Activated naive CD8-positive, alpha-beta T cell treated with anti-CD3 and anti-CD28 coated beads for 36 hours (primary cell): Measurements from ENCODE around the gene NOL6. TPM values are rescaled to one million over a fixed set of nuclear protein-coding genes. Genes with fewer than 3 reads are reported as not detected.
"Not testable (repeated sequence)": the region's sequence is repeated elsewhere in the genome, so short reads cannot be mapped to it uniquely, and the experiment has no call there.

Source experiments
- DNase-seq: peaks from one replicate; pipeline ENCODE4 v3.0.0; 2021
- H3K27ac Mint-ChIP-seq: one replicate; pipeline ENCODE4 v1.8.0; 2022; ENCODE audit warnings: mild to moderate bottlenecking, moderate library complexity, mixed read lengths
- H3K27me3 Mint-ChIP-seq: one replicate; pipeline ENCODE4 v1.8.0; 2022; ENCODE audit warnings: mild to moderate bottlenecking, mixed read lengths
- H3K36me3 Mint-ChIP-seq: one replicate; pipeline ENCODE4 v1.8.0; 2021; ENCODE audit warnings: mild to moderate bottlenecking, mixed read lengths
- H3K4me1 Mint-ChIP-seq: one replicate; pipeline ENCODE4 v1.8.0; 2021; ENCODE audit warnings: mixed read lengths
- H3K4me3 Mint-ChIP-seq: one replicate; pipeline ENCODE4 v1.8.0; 2022; ENCODE audit warnings: mild to moderate bottlenecking, moderate library complexity, mixed read lengths
- H3K9me3 Mint-ChIP-seq: one replicate; pipeline ENCODE4 v1.8.0; 2022; ENCODE audit warnings: mixed read lengths
- total RNA-seq, 2 experiments: library from RNA; stranded (reverse); gene quantifications; one replicate each; pipeline ENCODE4 v1.2.3, GENCODE V29; 2021

The NOL6 gene
- total RNA-seq, 2 experiments from 2014 or later, result 80.8 to 82.2 TPM

GRCh38 chr9:33436445-33436844 is 37.3 kb downstream of the NOL6 start:
- Mint-ChIP-seq H3K9me3 (no peaks in the 10 kb centered on the region), H3K27ac (no peak overlapping the region), H3K4me3 (no peak overlapping the region), H3K27me3 (no peaks in the 10 kb centered on the region), H3K36me3 (no peaks in the 10 kb centered on the region), H3K4me1 (no peaks in the 10 kb centered on the region)
- DNase-seq, result no peak

- H3K4me3 Mint-ChIP-seq, result no peak overlapping the region
- H3K9me3 Mint-ChIP-seq, result no peaks in the 10 kb centered on the region
- H3K36me3 Mint-ChIP-seq, result no peaks in the 10 kb centered on the region
- no peak for DNase-seq
- no peaks in the 10 kb centered on the region for H3K4me1 Mint-ChIP-seq
- H3K27ac Mint-ChIP-seq, result no peak overlapping the region
- H3K27me3 Mint-ChIP-seq, result no peaks in the 10 kb centered on the region
These were observed 37.9 kb downstream of the NOL6 start for GRCh38 chr9:33435821-33436277.

- DNase-seq, result no peak
- no peak overlapping the region for H3K4me3 Mint-ChIP-seq
- no peaks in the 10 kb centered on the region for H3K27me3 Mint-ChIP-seq
- no peaks in the 10 kb centered on the region for H3K36me3 Mint-ChIP-seq
- H3K4me1 Mint-ChIP-seq, result no peaks in the 10 kb centered on the region
- no peaks in the 10 kb centered on the region for H3K9me3 Mint-ChIP-seq
- H3K27ac Mint-ChIP-seq, result no peak overlapping the region
These were observed 39.2 kb downstream of the NOL6 start for GRCh38 chr9:33434317-33435105.

GRCh38 chr9:33433871-33434270 is 39.9 kb downstream of the NOL6 start:
- no peaks in the 10 kb centered on the region for H3K4me1 Mint-ChIP-seq
- no peak overlapping the region for H3K27ac Mint-ChIP-seq

GRCh38 chr9:33431420-33431819 is 42.3 kb downstream of the NOL6 start:
- DNase-seq, result no peak
- Mint-ChIP-seq H3K4me1 (no peaks in the 10 kb centered on the region), H3K27ac (no peak overlapping the region), H3K27me3 (no peaks in the 10 kb centered on the region), H3K4me3 (no peak overlapping the region), H3K9me3 (no peaks in the 10 kb centered on the region), H3K36me3 (no peaks in the 10 kb centered on the region)

More at GRCh38 chr9:33433871-33434270, 39.9 kb downstream of the NOL6 start:
- H3K9me3 Mint-ChIP-seq, result no peaks in the 10 kb centered on the region
- H3K4me3 Mint-ChIP-seq, result no peak overlapping the region
- no peak for DNase-seq
- H3K36me3 Mint-ChIP-seq, result no peaks in the 10 kb centered on the region
- no peaks in the 10 kb centered on the region for H3K27me3 Mint-ChIP-seq

- Mint-ChIP-seq H3K4me1 (no peaks in the 10 kb centered on the region), H3K27ac (no peak overlapping the region), H3K36me3 (no peaks in the 10 kb centered on the region), H3K9me3 (no peaks in the 10 kb centered on the region), H3K4me3 (no peak overlapping the region), H3K27me3 (no peaks in the 10 kb centered on the region)
- no peak for DNase-seq
These were observed 42.8 kb downstream of the NOL6 start for GRCh38 chr9:33430942-33431341.

GRCh38 chr9:33429256-33429985 is 44.3 kb downstream of the NOL6 start:
- no peak overlapping the region for H3K27ac Mint-ChIP-seq
- H3K9me3 Mint-ChIP-seq, result no peaks in the 10 kb centered on the region
- no peaks in the 10 kb centered on the region for H3K36me3 Mint-ChIP-seq
- no peaks in the 10 kb centered on the region for H3K27me3 Mint-ChIP-seq
- no peaks in the 10 kb centered on the region for H3K4me1 Mint-ChIP-seq
- no peak overlapping the region for H3K4me3 Mint-ChIP-seq
- no peak for DNase-seq

- H3K27me3 Mint-ChIP-seq, result no peaks in the 10 kb centered on the region
- no peaks in the 10 kb centered on the region for H3K9me3 Mint-ChIP-seq
- no peak overlapping the region for H3K4me3 Mint-ChIP-seq
- DNase-seq, result no peak
- no peaks in the 10 kb centered on the region for H3K36me3 Mint-ChIP-seq
- H3K4me1 Mint-ChIP-seq, result no peaks in the 10 kb centered on the region
- H3K27ac Mint-ChIP-seq, result no peak overlapping the region
These were observed 46.9 kb downstream of the NOL6 start for GRCh38 chr9:33426843-33427293.

GRCh38 chr9:33425128-33425533 is 48.6 kb downstream of the NOL6 start:
- no peaks in the 10 kb centered on the region for H3K36me3 Mint-ChIP-seq
- no peaks in the 10 kb centered on the region for H3K9me3 Mint-ChIP-seq
- H3K27ac Mint-ChIP-seq, result no peak overlapping the region
- H3K27me3 Mint-ChIP-seq, result no peaks in the 10 kb centered on the region
- DNase-seq, result no peak
- no peaks in the 10 kb centered on the region for H3K4me1 Mint-ChIP-seq
- H3K4me3 Mint-ChIP-seq, result no peak overlapping the region

- not testable (repeated sequence) for H3K27ac Mint-ChIP-seq, DNase-seq, H3K27me3 Mint-ChIP-seq, H3K36me3 Mint-ChIP-seq, H3K4me1 Mint-ChIP-seq, H3K9me3 Mint-ChIP-seq, H3K4me3 Mint-ChIP-seq
These were observed 49.2 kb downstream of the NOL6 start for GRCh38 chr9:33424492-33424891.

GRCh38 chr9:33424043-33424442 is 49.7 kb downstream of the NOL6 start:
- not testable (repeated sequence) for H3K36me3 Mint-ChIP-seq, H3K9me3 Mint-ChIP-seq, H3K27me3 Mint-ChIP-seq, H3K4me3 Mint-ChIP-seq, H3K4me1 Mint-ChIP-seq, H3K27ac Mint-ChIP-seq, DNase-seq

- Mint-ChIP-seq H3K4me3 (no peak overlapping the region), H3K27ac (no peak overlapping the region), H3K27me3 (no peaks in the 10 kb centered on the region)
These were observed 53.9 kb downstream of the NOL6 start for GRCh38 chr9:33419708-33420303.

GRCh38 chr9:33418090-33418489 is 55.6 kb downstream of the NOL6 start:
- Mint-ChIP-seq H3K4me1 (peaks cover 36% of the 10 kb centered on the region), H3K36me3 (no peaks in the 10 kb centered on the region), H3K9me3 (no peaks in the 10 kb centered on the region), H3K27ac (no peak overlapping the region), H3K27me3 (no peaks in the 10 kb centered on the region), H3K4me3 (no peak overlapping the region)
- DNase-seq, result no peak

More at GRCh38 chr9:33419708-33420303, 53.9 kb downstream of the NOL6 start:
- DNase-seq, result no peak
- Mint-ChIP-seq H3K36me3 (no peaks in the 10 kb centered on the region), H3K4me1 (peaks cover 29% of the 10 kb centered on the region), H3K9me3 (no peaks in the 10 kb centered on the region)

GRCh38 chr9:33416996-33417395 is 56.7 kb downstream of the NOL6 start:
- H3K9me3 Mint-ChIP-seq, result no peaks in the 10 kb centered on the region
- DNase-seq, result peak; percentile 10
- H3K27ac Mint-ChIP-seq, result peak overlapping the region; percentile 59
- H3K27me3 Mint-ChIP-seq, result no peaks in the 10 kb centered on the region
- no peaks in the 10 kb centered on the region for H3K36me3 Mint-ChIP-seq
- no peak overlapping the region for H3K4me3 Mint-ChIP-seq
- peaks cover 36% of the 10 kb centered on the region for H3K4me1 Mint-ChIP-seq

GRCh38 chr9:33415501-33416038 is 58.2 kb downstream of the NOL6 start:
- peak; percentile 87 for DNase-seq
- no peaks in the 10 kb centered on the region for H3K9me3 Mint-ChIP-seq
- H3K4me1 Mint-ChIP-seq, result peaks cover 36% of the 10 kb centered on the region
- peak overlapping the region; percentile 51 for H3K4me3 Mint-ChIP-seq
- no peaks in the 10 kb centered on the region for H3K27me3 Mint-ChIP-seq
- H3K36me3 Mint-ChIP-seq, result no peaks in the 10 kb centered on the region
- H3K27ac Mint-ChIP-seq, result peak overlapping the region; percentile 80
